Breast epithelium (tissue), 3 donors: ENCODE measurements around the gene POM121.

Experiments used
- CTCF ChIP-seq, 3 donors: fragments of 450-650 bp; IDR thresholded peaks; one replicate each; pipeline ENCODE4 v1.5.1; 2016 to 2017; ENCODE audit warnings: antibody characterized with exemption in 3 of 3, mild to moderate bottlenecking in 3 of 3, moderate library complexity in 3 of 3
- POLR2A ChIP-seq: fragments of 450-650 bp; IDR thresholded peaks from one replicate; pipeline ENCODE4 v1.6.1; 2016; ENCODE audit warnings: antibody characterized with exemption, mild to moderate bottlenecking, moderate library complexity

GRCh38 chr7:72924733-72925545 lies at the start of gene POM121:
- no peak for TF ChIP-seq POLR2A
- TF ChIP-seq CTCF (IDR thresholded peaks at IDR 0.05): no peak
